Activated CD4-positive, alpha-beta T cell treated with anti-CD3 and anti-CD28 coated beads for 36 hours (primary cell): ENCODE measurements around the gene SNX7. TPM values are rescaled to one million over a fixed set of nuclear protein-coding genes. Genes with fewer than 3 reads are reported as not detected.

Experiments used
- ATAC-seq: fragments of 200-7000 bp; cut with Tn5 transposase; one replicate; pipeline ENCODE4 v1.10.0; 2021; ENCODE audit warnings: mild to moderate bottlenecking, moderate library complexity
- CTCF ChIA-PET: fragments of 350-600 bp; sonication (Branson Sonifier 250); formaldehyde crosslinking; loops from one replicate; lab custom pipeline; 2021; ENCODE audit warnings: antibody characterized with exemption; lab: Charles Lee
- POLR2A ChIA-PET: fragments of 350-600 bp; sonication (Branson Sonifier 250); formaldehyde crosslinking; loops from one replicate; lab custom pipeline; 2021; ENCODE audit warnings: antibody characterized with exemption, inconsistent platforms; lab: Charles Lee
- DNase-seq: peaks from one replicate; pipeline ENCODE4 v3.0.0-alpha.2; 2020
- H3K27ac Mint-ChIP-seq: one replicate; pipeline ENCODE4 v1.8.0; 2021; ENCODE audit warnings: mixed read lengths
- H3K27me3 Mint-ChIP-seq: one replicate; pipeline ENCODE4 v1.8.0; 2021; ENCODE audit warnings: mixed read lengths
- H3K36me3 Mint-ChIP-seq: one replicate; pipeline ENCODE4 v1.8.0; 2021; ENCODE audit warnings: low read depth, mixed read lengths
- H3K4me1 Mint-ChIP-seq: one replicate; pipeline ENCODE4 v1.8.0; 2021; ENCODE audit warnings: mixed read lengths
- H3K4me3 Mint-ChIP-seq: one replicate; pipeline ENCODE4 v1.8.0; 2021; ENCODE audit warnings: mild to moderate bottlenecking, moderate library complexity, mixed read lengths
- H3K9me3 Mint-ChIP-seq: one replicate; pipeline ENCODE4 v1.8.0; 2021; ENCODE audit warnings: low read depth, mixed read lengths
- intact Hi-C, 2 experiments: fragments of 100-400 bp; cut with DNase I in 1 of 2; cut with micrococcal nuclease in 1 of 2; formaldehyde crosslinking; loops; one replicate each; pipeline versions ENCODE4 v1.14.2 to v1.15.1; 2022 to 2024; cut with DNase I, micrococcal nuclease
- total RNA-seq, 2 experiments: library from RNA; stranded (reverse); gene quantifications; one replicate each; pipeline ENCODE4 v1.2.3, GENCODE V29; 2021

Gene SNX7
- total RNA-seq, 2 experiments from 2014 or later: 0.18 to 0.32 TPM

DNA sequence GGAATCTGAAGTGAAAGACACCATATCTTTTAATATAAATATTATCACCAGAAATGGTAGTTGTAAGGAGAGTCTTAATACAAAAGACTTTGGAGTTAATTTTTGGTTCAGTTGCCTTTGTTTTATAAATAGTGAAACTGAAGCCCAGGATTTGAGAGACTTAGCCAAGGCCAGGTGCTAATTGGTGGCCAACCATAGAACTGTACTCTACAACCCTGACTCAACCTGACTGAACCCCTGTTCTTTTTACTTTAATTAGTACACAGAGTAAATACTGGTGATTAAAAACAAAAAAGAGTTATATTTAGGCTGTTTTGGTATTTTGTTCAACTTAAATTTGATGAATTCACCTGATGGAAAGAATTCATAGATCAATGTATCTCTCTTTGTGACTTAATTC is 76.3 kb downstream of the SNX7 start:
- H3K27ac Mint-ChIP-seq: no peak overlapping the region
- no peaks in the 10 kb centered on the region for H3K36me3 Mint-ChIP-seq
- CTCF ChIA-PET: interaction anchor here (1.4 kb wide), 1 partner anchor 12 kb away, joined by 3 read pairs; no protein-coding TSS in a partner anchor
- H3K4me3 Mint-ChIP-seq: no peak overlapping the region
- POLR2A ChIA-PET: no interaction called here
- H3K9me3 Mint-ChIP-seq: no peaks in the 10 kb centered on the region
- peaks cover 7% of the 10 kb centered on the region for H3K27me3 Mint-ChIP-seq
- DNase-seq (no peak), ATAC-seq (no peak)
- no peaks in the 10 kb centered on the region for H3K4me1 Mint-ChIP-seq
- intact Hi-C loops: no loop called here

DNA sequence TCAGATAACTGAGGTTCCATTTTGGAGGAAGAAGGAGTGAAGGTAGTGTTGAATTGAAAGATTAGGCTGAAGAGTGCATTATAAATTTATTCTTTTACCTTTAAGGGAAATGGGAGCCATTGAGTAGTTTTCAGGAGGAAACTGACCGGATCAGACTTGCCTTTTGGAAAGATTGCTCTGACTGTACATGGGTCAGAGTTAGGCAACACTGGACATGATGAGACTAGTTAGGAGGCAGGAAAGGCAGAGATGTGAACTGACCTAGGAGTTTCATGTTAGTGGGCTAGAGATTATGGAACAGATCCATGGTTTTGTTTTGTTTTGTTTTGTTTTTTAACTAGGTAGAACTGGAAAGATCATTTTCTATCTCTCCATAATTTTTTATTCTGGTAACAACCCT is 78.2 kb downstream of the SNX7 start:
- ATAC-seq (no peak), DNase-seq (no peak)
- ChIA-PET POLR2A (no interaction called here), CTCF (no interaction called here)
- intact Hi-C loops: no loop called here
- Mint-ChIP-seq H3K4me3 (no peak overlapping the region), H3K36me3 (no peaks in the 10 kb centered on the region), H3K9me3 (no peaks in the 10 kb centered on the region), H3K27me3 (peaks cover 11% of the 10 kb centered on the region), H3K27ac (no peak overlapping the region), H3K4me1 (no peaks in the 10 kb centered on the region)

DNA sequence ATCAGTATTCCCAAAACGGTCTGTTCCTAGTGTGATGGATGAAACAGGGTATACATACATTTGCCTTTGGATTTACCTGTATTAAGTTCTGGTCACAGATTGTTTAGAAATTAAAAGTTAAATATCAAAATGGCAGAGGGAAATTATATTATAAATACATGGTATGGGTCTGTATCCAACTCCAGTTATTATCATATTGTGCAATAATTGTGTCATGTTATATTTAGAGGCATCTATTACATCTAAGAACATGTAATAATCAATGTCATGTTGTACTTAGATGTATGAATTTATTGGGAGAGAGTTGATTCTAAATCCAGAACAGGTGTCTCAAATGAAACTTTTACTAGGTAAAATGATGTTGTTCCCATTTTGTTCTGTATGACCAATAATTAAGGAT is 79.6 kb downstream of the SNX7 start:
- no peaks in the 10 kb centered on the region for H3K9me3 Mint-ChIP-seq
- ATAC-seq (no peak), DNase-seq (no peak)
- no peaks in the 10 kb centered on the region for H3K36me3 Mint-ChIP-seq
- H3K4me1 Mint-ChIP-seq: no peaks in the 10 kb centered on the region
- ChIA-PET POLR2A (no interaction called here), CTCF (no interaction called here)
- peaks cover 11% of the 10 kb centered on the region for H3K27me3 Mint-ChIP-seq
- H3K27ac Mint-ChIP-seq: no peak overlapping the region
- intact Hi-C loops: no loop called here
- no peak overlapping the region for H3K4me3 Mint-ChIP-seq

- Mint-ChIP-seq H3K36me3 (no peaks in the 10 kb centered on the region), H3K9me3 (no peaks in the 10 kb centered on the region), H3K27ac (no peak overlapping the region), H3K4me3 (no peak overlapping the region), H3K4me1 (no peaks in the 10 kb centered on the region), H3K27me3 (peaks cover 2% of the 10 kb centered on the region)
- ATAC-seq: no peak
- CTCF ChIA-PET: interaction anchor here (0.5 to 2.3 kb wide), 13 partner anchors 9 to 957 kb away, joined by 3 to 9 read pairs (median 3); no protein-coding TSS in a partner anchor
- DNase-seq: no peak
- intact Hi-C loops: loop anchor here in 1 of 2 experiments (2.0 kb wide), 2 partner anchors 732 to 958 kb away; no protein-coding TSS in a partner anchor
- POLR2A ChIA-PET: no interaction called here
Observed at GRCh38 chr1:98749152-98749756, 87.7 kb downstream of the SNX7 start.

DNA sequence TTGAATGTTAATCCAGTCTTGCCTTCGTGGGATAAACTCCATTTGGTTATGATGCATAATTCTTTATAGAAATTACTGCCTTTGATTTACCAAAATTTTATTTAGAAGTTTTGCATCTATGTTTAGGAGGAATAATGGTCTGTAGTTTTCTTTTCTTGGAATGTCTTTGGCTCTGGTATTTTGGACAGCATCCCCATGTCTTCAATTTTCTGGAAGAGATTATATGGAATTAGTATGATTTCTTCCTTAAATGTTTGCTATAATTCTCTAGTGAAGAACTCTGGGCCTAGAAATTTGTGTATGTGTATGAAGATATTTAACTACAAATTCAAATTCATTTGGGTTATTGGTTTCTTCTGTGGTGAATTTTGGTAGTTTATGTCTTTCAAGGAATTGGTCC is 92.7 kb downstream of the SNX7 start:
- H3K27ac Mint-ChIP-seq: no peak overlapping the region
- intact Hi-C loops: no loop called here
- H3K4me3 Mint-ChIP-seq: no peak overlapping the region
- ATAC-seq (no peak), DNase-seq (no peak)
- H3K36me3 Mint-ChIP-seq: no peaks in the 10 kb centered on the region
- H3K4me1 Mint-ChIP-seq: no peaks in the 10 kb centered on the region
- H3K27me3 Mint-ChIP-seq: no peaks in the 10 kb centered on the region
- ChIA-PET CTCF (interaction anchor here (0.6 kb wide), 1 partner anchor 107 kb away, joined by 3 read pairs; no protein-coding TSS in a partner anchor), POLR2A (no interaction called here)
- H3K9me3 Mint-ChIP-seq: no peaks in the 10 kb centered on the region

DNA sequence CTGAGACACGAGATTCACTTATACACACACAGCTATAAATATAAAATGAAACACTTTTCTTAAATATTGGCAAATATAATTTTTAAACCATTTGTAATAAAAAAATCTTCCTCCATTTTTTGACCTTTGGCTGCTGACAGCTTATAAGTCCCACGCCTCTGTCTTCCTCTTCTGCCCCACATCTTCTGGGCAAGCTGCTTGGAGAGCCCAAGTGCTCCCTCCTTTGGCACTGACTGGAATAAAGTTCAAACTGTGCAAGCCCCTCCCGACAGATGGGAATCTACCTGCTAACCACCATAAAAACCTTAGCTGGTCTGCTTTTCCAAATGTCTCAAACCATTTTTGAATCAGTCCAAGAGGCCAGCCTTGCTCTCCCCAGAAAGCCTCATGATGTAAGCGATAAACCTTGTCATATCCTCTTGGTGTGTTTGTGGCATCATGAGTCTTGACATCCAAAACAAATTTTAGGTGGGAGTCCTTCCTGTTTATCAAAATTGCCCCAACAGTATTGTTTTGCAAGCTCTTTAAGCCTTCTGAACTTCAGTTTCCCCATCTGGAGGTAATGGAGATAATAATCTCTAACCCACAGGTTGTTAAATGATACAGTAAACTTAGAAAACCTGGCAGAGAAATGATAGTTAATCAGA is 99.8 kb downstream of the SNX7 start:
- CTCF ChIA-PET: interaction anchor here (0.8 to 1.0 kb wide), 2 partner anchors 33 to 498 kb away, joined by 3 to 5 read pairs; no protein-coding TSS in a partner anchor
- H3K4me3 Mint-ChIP-seq: no peak overlapping the region
- H3K9me3 Mint-ChIP-seq: no peaks in the 10 kb centered on the region

DNA sequence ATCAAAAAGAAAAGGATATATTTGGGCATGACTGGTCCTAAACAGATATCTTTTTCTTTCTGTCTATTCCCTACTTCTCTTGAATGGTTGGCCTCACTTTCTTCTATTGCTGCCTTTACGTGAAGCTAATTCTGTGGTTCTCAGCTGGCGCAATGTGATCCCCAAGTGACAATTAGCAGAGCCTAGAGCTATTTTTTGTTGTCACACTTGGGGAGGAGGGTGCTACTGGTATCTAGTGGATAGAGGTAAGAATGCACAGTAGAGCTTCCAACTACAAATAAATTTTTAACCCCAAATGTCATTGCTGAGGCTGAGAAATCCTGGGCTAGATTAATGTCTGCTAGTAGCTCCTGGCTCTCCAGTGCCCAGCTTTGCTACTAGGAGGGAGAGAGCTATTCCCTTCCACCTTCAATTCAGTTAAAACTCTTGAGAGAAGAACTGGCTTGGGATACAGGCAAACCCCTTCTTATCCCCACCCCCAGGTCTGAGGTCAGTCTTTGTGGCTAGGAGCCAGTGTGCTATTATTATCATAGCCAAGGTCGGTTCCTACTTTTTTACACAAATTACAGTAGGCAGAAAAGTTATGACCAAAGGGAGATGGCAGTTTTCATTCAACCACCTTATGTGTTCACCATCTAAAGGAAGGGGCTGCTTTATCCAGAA is 102.1 kb downstream of the SNX7 start:
- Mint-ChIP-seq H3K36me3 (no peaks in the 10 kb centered on the region), H3K9me3 (no peaks in the 10 kb centered on the region), H3K4me1 (peaks cover 8% of the 10 kb centered on the region), H3K4me3 (no peak overlapping the region), H3K27me3 (no peaks in the 10 kb centered on the region), H3K27ac (no peak overlapping the region)
- ChIA-PET CTCF (interaction anchor here (1.0 kb wide), 1 partner anchor 32 kb away, joined by 3 read pairs; no protein-coding TSS in a partner anchor), POLR2A (no interaction called here)
- ATAC-seq: no peak
- intact Hi-C loops: loop anchor here in 1 of 2 experiments (10.0 kb wide), 1 partner anchor 61 kb away; no protein-coding TSS in a partner anchor
- DNase-seq: no peak

More for the DNA sequence above, 99.8 kb downstream of the SNX7 start:
- DNase-seq (peak; percentile 5), ATAC-seq (no peak)
- H3K27me3 Mint-ChIP-seq: no peaks in the 10 kb centered on the region
- peaks cover 8% of the 10 kb centered on the region for H3K4me1 Mint-ChIP-seq
- no peak overlapping the region for H3K27ac Mint-ChIP-seq
- intact Hi-C loops: loop anchor here in 1 of 2 experiments (10.0 kb wide), 1 partner anchor 63 kb away; no protein-coding TSS in a partner anchor
- no peaks in the 10 kb centered on the region for H3K36me3 Mint-ChIP-seq
- POLR2A ChIA-PET: no interaction called here

- DNase-seq (no peak), ATAC-seq (no peak)
- H3K9me3 Mint-ChIP-seq: no peaks in the 10 kb centered on the region
- ChIA-PET POLR2A (no interaction called here), CTCF (interaction anchor here (1.1 kb wide), 1 partner anchor 15 kb away, joined by 4 read pairs; no protein-coding TSS in a partner anchor)
- intact Hi-C loops: loop anchor here in 1 of 2 experiments (10.0 kb wide), 1 partner anchor 60 kb away; no protein-coding TSS in a partner anchor
- peaks cover 8% of the 10 kb centered on the region for H3K4me1 Mint-ChIP-seq
- no peaks in the 10 kb centered on the region for H3K36me3 Mint-ChIP-seq
- H3K27ac Mint-ChIP-seq: no peak overlapping the region
- H3K4me3 Mint-ChIP-seq: no peak overlapping the region
- no peaks in the 10 kb centered on the region for H3K27me3 Mint-ChIP-seq
Observed at GRCh38 chr1:98764485-98764884, 103.0 kb downstream of the SNX7 start.

- ATAC-seq: no peak
- no peak for DNase-seq
- Mint-ChIP-seq H3K36me3 (no peaks in the 10 kb centered on the region), H3K27ac (no peak overlapping the region), H3K4me3 (no peak overlapping the region), H3K4me1 (peaks cover 6% of the 10 kb centered on the region), H3K9me3 (no peaks in the 10 kb centered on the region), H3K27me3 (no peaks in the 10 kb centered on the region)
- intact Hi-C loops: loop anchor here in 1 of 2 experiments (10.0 kb wide), 1 partner anchor 59 kb away; no protein-coding TSS in a partner anchor
- POLR2A ChIA-PET: no interaction called here
- CTCF ChIA-PET: no interaction called here
Observed at GRCh38 chr1:98766255-98766654, 104.7 kb downstream of the SNX7 start.

DNA sequence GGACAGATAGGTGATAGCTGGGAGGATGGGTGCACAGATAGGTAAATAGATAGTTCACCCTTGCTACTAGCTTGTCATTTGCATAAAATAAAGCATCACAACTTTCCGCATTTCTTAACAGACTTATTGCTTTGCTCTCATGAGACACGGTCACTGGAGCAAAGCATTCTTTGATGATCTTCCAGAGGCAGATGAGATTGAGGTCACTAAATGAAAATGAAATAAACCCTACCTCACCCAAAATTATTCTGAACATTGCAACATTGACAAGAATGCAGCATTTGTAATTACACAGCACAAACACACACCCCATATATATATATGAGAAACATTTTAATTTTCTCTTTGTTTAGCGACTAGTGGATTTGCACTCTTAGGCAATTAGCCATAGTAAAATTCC is 107.6 kb downstream of the SNX7 start:
- no peaks in the 10 kb centered on the region for H3K4me1 Mint-ChIP-seq
- H3K4me3 Mint-ChIP-seq: no peak overlapping the region
- ChIA-PET POLR2A (no interaction called here), CTCF (interaction anchor here (1.0 kb wide), 1 partner anchor 11 kb away, joined by 4 read pairs; no protein-coding TSS in a partner anchor)
- H3K27me3 Mint-ChIP-seq: no peaks in the 10 kb centered on the region
- H3K27ac Mint-ChIP-seq: no peak overlapping the region
- H3K36me3 Mint-ChIP-seq: no peaks in the 10 kb centered on the region
- intact Hi-C loops: loop anchor here in 1 of 2 experiments (10.0 kb wide), 1 partner anchor 56 kb away; no protein-coding TSS in a partner anchor
- H3K9me3 Mint-ChIP-seq: no peaks in the 10 kb centered on the region
- no peak for DNase-seq
- no peak for ATAC-seq

DNA sequence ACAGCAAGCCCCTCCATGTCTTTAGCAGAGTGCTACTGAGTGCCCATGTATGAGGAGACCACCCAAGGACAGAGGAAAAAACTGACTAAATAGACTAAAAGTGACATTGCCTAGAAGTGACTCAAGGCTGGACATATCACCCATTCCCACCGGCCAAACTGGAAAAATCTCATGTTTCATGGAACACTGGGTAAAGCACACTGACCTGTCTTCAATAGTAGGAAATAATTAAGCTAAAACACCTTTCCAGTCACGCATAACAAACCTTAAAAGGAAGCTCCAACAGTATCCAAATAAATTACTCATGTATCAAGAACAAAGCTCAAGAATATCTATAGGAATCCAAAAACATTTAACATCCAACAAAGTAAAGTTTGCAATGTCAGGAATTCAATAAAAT is 120.4 kb downstream of the SNX7 start:
- CTCF ChIA-PET: interaction anchor here (0.9 kb wide), 1 partner anchor 34 kb away, joined by 3 read pairs; no protein-coding TSS in a partner anchor
- H3K4me3 Mint-ChIP-seq: no peak overlapping the region
- no peak overlapping the region for H3K27ac Mint-ChIP-seq
- no peak for DNase-seq
- POLR2A ChIA-PET: no interaction called here
- H3K27me3 Mint-ChIP-seq: peaks cover 11% of the 10 kb centered on the region
- peaks cover 5% of the 10 kb centered on the region for H3K36me3 Mint-ChIP-seq
- no peak for ATAC-seq
- H3K9me3 Mint-ChIP-seq: peaks cover 14% of the 10 kb centered on the region
- intact Hi-C loops: loop anchor here in 1 of 2 experiments (10.0 kb wide), 1 partner anchor 353 kb away; no protein-coding TSS in a partner anchor
- H3K4me1 Mint-ChIP-seq: no peaks in the 10 kb centered on the region
